Stimulated activated CD8-positive, alpha-beta memory T cell treated with anti-CD3 and anti-CD28 coated beads, Interleukin-12 subunit alpha, Interleukin-12 subunit beta, amount 100 ng/mL, for 24 hours (primary cell): ENCODE data around the gene RNF215.
"Not testable (repeated sequence)": the region's sequence is repeated elsewhere in the genome, so short reads cannot be mapped to it uniquely, and the experiment has no call there.

Experiments
- DNase-seq: peaks from one replicate; pipeline ENCODE4 v3.0.0-alpha.2; 2020; ENCODE audit errors: extremely low read depth

Gene RNF215

GRCh38 chr22:30421695-30422480 lies 34.7 kb upstream of the RNF215 start:
- no peak for DNase-seq

GRCh38 chr22:30420347-30421125 lies 33.3 kb upstream of the RNF215 start:
- DNase-seq, result no peak

GRCh38 chr22:30416837-30417236 lies 29.6 kb upstream of the RNF215 start:
- DNase-seq, result no peak

- DNase-seq, result no peak
Measured at GRCh38 chr22:30416403-30416802, 29.2 kb upstream of the RNF215 start.

- DNase-seq, result no peak
Measured at GRCh38 chr22:30414525-30415047, 27.4 kb upstream of the RNF215 start.

GRCh38 chr22:30413745-30414524 lies 26.7 kb upstream of the RNF215 start:
- DNase-seq, result no peak

GRCh38 chr22:30413001-30413400 lies 25.8 kb upstream of the RNF215 start:
- DNase-seq, result no peak

- DNase-seq, result no peak
Measured at GRCh38 chr22:30411780-30412179, 24.6 kb upstream of the RNF215 start.

- DNase-seq, result no peak
Measured at GRCh38 chr22:30408388-30409102, 21.3 kb upstream of the RNF215 start.

GRCh38 chr22:30406400-30406799 lies 19.2 kb upstream of the RNF215 start:
- no peak for DNase-seq

- no peak for DNase-seq
Measured at GRCh38 chr22:30405731-30406130, 18.5 kb upstream of the RNF215 start.

GRCh38 chr22:30404307-30404706 lies 17.1 kb upstream of the RNF215 start:
- DNase-seq, result no peak

- not testable (repeated sequence) for DNase-seq
Measured at GRCh38 chr22:30402766-30403104, 15.5 kb upstream of the RNF215 start.

- no peak for DNase-seq
Measured at GRCh38 chr22:30402028-30402765, 15.0 kb upstream of the RNF215 start.

- DNase-seq, result not testable (repeated sequence)
Measured at GRCh38 chr22:30401024-30401423, 13.8 kb upstream of the RNF215 start.

GRCh38 chr22:30400159-30400558 lies 12.9 kb upstream of the RNF215 start:
- no peak for DNase-seq

- DNase-seq, result no peak
Measured at GRCh38 chr22:30399718-30400117, 12.5 kb upstream of the RNF215 start.

GRCh38 chr22:30398685-30399680 lies 11.8 kb upstream of the RNF215 start:
- no peak for DNase-seq
